A673 (cell line): ENCODE results near the gene RNF220. TPM values are rescaled to one million over a fixed set of nuclear protein-coding genes. Genes with fewer than 3 reads are reported as not detected.

ENCODE experiments used
- BruUV-seq: library from RNA; stranded (reverse); fragments of 400-500 nt; replicated peaks from 2 replicates; lab custom pipeline; 2021; lab: Mats Ljungman, UMichigan
- CTCF ChIA-PET: fragments of 300-600 bp; sonication (Branson Sonifier 250); formaldehyde crosslinking; loops from one replicate; lab custom pipeline; 2022; ENCODE audit warnings: antibody characterized with exemption; lab: Charles Lee
- POLR2A ChIA-PET: fragments of 300-600 bp; sonication (Branson Sonifier 250); formaldehyde crosslinking; loops from one replicate; lab custom pipeline; 2022; ENCODE audit warnings: antibody characterized with exemption; ENCODE audit not compliant: low non-redundant PET; lab: Charles Lee
- DNase-seq: peaks from one replicate; pipeline ENCODE4 v3.0.0-alpha.2; 2015; ENCODE audit warnings: low spot score
- H3K27ac ChIP-seq: fragments of 200-600 bp; sonication (generic); 2 replicates; pipeline ENCODE4 v1.5.1; 2016; ENCODE audit warnings: mixed run types, low read depth, mild to moderate bottlenecking, mixed read lengths, antibody characterized with exemption, low read length; ENCODE audit not compliant: poor library complexity, severe bottlenecking
- H3K27me3 ChIP-seq: fragments of 200-600 bp; sonication (generic); replicated peaks from 2 replicates; pipeline ENCODE4 v1.6.1; 2017; ENCODE audit warnings: mixed run types, low read depth, mild to moderate bottlenecking, mixed read lengths, antibody characterized with exemption, low read length; ENCODE audit not compliant: insufficient read depth, poor library complexity
- H3K36me3 ChIP-seq: fragments of 200-600 bp; sonication (generic); 2 replicates; pipeline ENCODE4 v1.6.1; 2016; ENCODE audit warnings: mixed run types, mild to moderate bottlenecking, mixed read lengths, antibody characterized with exemption, low read length; ENCODE audit not compliant: insufficient read depth, poor library complexity, severe bottlenecking
- H3K4me1 ChIP-seq: fragments of 200-600 bp; sonication (generic); 2 replicates; pipeline ENCODE4 v1.6.1; 2017; ENCODE audit warnings: mixed run types, mild to moderate bottlenecking, mixed read lengths, antibody characterized with exemption, low read length; ENCODE audit not compliant: insufficient read depth, poor library complexity, severe bottlenecking
- H3K4me3 ChIP-seq: fragments of 200-600 bp; sonication (generic); 2 replicates; pipeline ENCODE4 v1.5.1; 2016; ENCODE audit warnings: low read depth, mixed run types, mild to moderate bottlenecking, mixed read lengths, low read length; ENCODE audit not compliant: poor library complexity, severe bottlenecking
- H3K9me3 ChIP-seq: fragments of 200-600 bp; sonication (generic); 2 replicates; pipeline ENCODE4 v1.6.1; 2016; ENCODE audit warnings: mixed run types, low read depth, mild to moderate bottlenecking, mixed read lengths, antibody characterized with exemption, low read length; ENCODE audit not compliant: poor library complexity, severe bottlenecking
- EZH2 ChIP-seq: fragments of 200-600 bp; sonication (generic); IDR thresholded peaks from 2 replicates; pipeline ENCODE4 v1.6.1; 2017; ENCODE audit warnings: borderline replicate concordance, low read depth, mild to moderate bottlenecking, mixed read lengths, antibody characterized with exemption, low read length; ENCODE audit not compliant: poor library complexity, severe bottlenecking
- intact Hi-C: fragments of 100-400 bp; cut with micrococcal nuclease; formaldehyde crosslinking; loops from one replicate; pipeline ENCODE4 v1.10.0; 2022; ENCODE audit not compliant: unreplicated experiment
- total RNA-seq: library from RNA; stranded (reverse); gene quantifications from 2 replicates; pipeline ENCODE4 v1.2.3, GENCODE V29; 2021
- TF ChIP-seq, protein P1 (sequence below): fragments of 300-800, 200-600 bp; sonication (generic); conservative IDR thresholded peaks from 2 replicates; pipeline ENCODE4 v1.5.1; 2017; ENCODE audit warnings: low read depth, mild to moderate bottlenecking, antibody characterized with exemption, low read length, moderate library complexity, mixed read lengths

The RNF220 gene
- total RNA-seq, 1 experiment from 2014 or later, result 80.6 TPM

DNA sequence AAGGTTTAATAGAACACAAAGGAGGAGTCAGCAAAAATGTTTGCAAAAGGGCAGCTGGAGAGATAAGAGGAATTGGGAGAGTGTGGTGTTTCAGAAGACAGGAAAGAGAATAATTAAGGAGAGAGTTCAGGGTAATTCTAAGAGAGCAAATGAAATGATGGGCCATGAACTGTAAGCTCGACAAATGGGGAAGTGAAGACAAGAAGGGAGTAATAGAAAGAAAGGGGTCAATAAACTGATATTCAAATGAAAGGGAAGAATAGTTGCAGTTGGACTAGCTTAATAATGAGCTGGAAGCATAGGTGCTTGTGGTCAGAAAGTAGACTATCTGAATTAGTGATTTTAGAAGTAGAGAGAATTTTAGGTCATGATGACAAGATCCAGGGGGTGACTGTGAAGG, 15.6 kb upstream of the RNF220 start:
- no peak for TF ChIP-seq EZH2
- TF ChIP-seq, protein P1, sequence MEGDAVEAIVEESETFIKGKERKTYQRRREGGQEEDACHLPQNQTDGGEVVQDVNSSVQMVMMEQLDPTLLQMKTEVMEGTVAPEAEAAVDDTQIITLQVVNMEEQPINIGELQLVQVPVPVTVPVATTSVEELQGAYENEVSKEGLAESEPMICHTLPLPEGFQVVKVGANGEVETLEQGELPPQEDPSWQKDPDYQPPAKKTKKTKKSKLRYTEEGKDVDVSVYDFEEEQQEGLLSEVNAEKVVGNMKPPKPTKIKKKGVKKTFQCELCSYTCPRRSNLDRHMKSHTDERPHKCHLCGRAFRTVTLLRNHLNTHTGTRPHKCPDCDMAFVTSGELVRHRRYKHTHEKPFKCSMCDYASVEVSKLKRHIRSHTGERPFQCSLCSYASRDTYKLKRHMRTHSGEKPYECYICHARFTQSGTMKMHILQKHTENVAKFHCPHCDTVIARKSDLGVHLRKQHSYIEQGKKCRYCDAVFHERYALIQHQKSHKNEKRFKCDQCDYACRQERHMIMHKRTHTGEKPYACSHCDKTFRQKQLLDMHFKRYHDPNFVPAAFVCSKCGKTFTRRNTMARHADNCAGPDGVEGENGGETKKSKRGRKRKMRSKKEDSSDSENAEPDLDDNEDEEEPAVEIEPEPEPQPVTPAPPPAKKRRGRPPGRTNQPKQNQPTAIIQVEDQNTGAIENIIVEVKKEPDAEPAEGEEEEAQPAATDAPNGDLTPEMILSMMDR, result no peak
- no peaks in the 10 kb centered on the region for H3K36me3 ChIP-seq
- ChIA-PET CTCF (no interaction called here), POLR2A (no interaction called here)
- no peak for DNase-seq
- H3K9me3 ChIP-seq, result no peaks in the 10 kb centered on the region
- intact Hi-C loops, result no loop called here
- BruUV-seq, result no TSS peak
- H3K4me1 ChIP-seq, result no peaks in the 10 kb centered on the region
- H3K4me3 ChIP-seq, result no peak overlapping the region
- no peak overlapping the region for H3K27ac ChIP-seq
- H3K27me3 ChIP-seq, result peaks cover 36% of the 10 kb centered on the region

DNA sequence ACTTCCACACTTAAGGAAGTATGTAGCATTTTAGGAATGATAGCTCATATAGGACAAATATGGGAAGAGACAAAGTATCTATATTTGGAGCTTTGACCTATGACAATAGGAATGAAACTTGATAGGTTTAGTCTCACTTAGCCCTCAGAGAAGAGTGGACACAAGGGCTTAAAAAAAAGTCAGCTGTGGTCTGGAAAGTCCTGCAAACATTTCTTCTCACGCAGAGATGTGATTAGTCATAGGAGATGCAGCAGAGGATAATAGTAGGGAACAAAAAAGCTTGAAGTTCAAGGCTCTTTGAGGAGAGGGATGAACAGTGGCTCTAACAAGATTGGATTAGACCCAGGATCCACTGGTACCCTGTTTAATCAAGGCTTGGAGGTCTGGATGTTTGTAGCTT, 14.8 kb upstream of the RNF220 start:
- ChIA-PET CTCF (no interaction called here), POLR2A (no interaction called here)
- TF ChIP-seq, protein P1, result no peak
- TF ChIP-seq EZH2, result no peak
- Histone ChIP-seq H3K9me3 (no peaks in the 10 kb centered on the region), H3K4me3 (no peak overlapping the region), H3K36me3 (no peaks in the 10 kb centered on the region), H3K4me1 (no peaks in the 10 kb centered on the region), H3K27ac (no peak overlapping the region), H3K27me3 (peaks cover 36% of the 10 kb centered on the region)
- no peak for DNase-seq
- no TSS peak for BruUV-seq
- intact Hi-C loops, result no loop called here

DNA sequence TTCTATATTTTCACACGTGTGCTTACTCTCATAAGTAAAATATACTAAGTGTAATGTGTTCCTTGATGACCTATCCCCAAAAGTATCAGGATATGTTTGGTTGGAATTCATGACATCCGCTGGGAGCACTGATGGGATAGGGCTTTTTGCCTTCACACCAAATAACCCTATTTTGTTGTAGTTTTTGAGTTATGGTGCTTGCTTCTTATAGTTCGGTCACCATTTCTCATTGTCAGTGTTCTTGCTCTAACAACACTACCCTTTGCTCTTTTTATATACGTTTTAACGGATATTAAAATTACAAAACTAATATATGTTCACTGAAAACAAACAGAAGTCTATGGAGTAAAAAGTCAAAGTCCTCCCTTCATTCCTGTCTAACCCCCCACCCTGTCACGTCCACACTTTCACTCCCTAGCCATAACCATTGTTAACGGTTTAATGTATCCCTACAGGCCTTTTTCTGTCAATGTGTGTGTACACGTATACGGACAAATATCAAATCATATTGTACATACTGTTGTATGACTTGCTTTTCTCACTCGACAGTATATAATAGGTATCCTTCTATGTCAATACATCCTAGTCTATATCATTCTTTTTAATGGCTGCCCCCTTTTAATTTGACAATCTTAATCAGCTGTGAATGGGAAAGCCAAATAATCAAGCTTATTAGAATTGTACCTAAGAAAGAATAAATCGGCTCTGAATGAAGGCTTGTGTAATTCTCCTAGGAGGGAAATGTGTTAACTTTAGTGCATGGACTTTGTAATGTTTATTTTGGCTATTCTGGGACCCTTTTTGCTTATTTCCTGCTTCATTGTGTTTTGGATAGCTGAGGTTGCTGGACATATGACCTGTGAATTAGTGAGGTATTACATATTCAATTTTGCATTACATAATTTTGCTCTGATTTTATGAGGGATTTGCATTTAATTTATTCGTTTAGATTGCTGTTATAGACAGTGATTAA, 3.5 kb upstream of the RNF220 start:
- Histone ChIP-seq H3K27ac (no peak overlapping the region), H3K27me3 (peaks cover 32% of the 10 kb centered on the region), H3K9me3 (no peaks in the 10 kb centered on the region), H3K36me3 (no peaks in the 10 kb centered on the region), H3K4me1 (no peaks in the 10 kb centered on the region), H3K4me3 (no peak overlapping the region)
- no TSS peak for BruUV-seq
- no peak for TF ChIP-seq EZH2
- TF ChIP-seq, protein P1, result no peak
- no peak for DNase-seq
- CTCF ChIA-PET, result no interaction called here
- intact Hi-C loops, result no loop called here
- POLR2A ChIA-PET, result no interaction called here
